ENCODE results near the gene ETF1. TPM values are rescaled to one million over a fixed set of nuclear protein-coding genes. Genes with fewer than 3 reads are reported as not detected.

Gene ETF1
- total and polyA plus RNA-seq, 9 of the 15 experiments (the other 6 are each of a cell fraction or from before 2014, with no cell fraction given), result 53.7 to 209 (median 164) TPM

DNA sequence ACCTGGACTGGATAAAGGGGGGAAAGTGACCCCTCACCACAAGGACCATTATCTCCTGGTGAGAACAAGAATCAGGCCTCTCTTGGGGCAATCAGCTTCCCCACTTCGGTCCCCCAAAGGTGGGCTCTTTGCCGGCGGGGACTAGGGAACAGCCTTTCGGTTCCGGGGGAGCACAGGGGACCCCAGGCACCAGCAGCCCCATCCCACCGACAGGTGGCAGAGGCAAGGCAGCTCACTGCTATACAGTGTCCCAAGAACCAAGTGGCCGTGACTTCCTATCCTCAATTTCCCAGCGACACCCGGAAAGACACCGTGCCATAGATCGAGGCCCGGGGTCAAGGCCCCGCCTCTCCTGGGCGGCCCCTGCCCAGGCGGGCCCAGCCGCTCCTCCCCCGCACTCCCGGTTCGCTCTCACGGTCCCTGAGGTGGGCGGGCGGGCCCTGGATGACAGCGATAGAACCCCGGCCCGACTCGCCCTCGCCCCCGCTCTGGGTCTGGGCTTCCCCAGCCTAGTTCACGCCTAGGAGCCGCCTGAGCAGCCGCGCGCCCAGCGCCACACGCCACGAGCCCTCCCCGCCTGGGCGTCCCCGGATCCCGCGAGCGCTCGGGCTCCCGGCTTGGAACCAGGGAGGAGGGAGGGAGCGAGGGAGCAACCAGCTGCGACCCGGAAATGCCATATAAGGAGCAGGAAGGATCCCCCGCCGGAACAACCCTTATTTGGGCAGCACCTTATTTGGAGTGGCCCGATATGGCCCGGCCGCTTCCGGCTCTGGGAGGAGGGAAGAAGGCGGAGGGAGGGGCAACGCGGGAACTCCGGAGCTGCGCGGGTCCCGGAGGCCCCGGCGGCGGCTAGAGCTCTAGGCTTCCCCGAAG is 78.4 kb downstream of the ETF1 start (continued):
- no peak for TF ChIP-seq DACH1 (IDR thresholded peaks at IDR 0.05; ENCODE audit: partially characterized antibody)
- TF ChIP-seq, protein P1, sequence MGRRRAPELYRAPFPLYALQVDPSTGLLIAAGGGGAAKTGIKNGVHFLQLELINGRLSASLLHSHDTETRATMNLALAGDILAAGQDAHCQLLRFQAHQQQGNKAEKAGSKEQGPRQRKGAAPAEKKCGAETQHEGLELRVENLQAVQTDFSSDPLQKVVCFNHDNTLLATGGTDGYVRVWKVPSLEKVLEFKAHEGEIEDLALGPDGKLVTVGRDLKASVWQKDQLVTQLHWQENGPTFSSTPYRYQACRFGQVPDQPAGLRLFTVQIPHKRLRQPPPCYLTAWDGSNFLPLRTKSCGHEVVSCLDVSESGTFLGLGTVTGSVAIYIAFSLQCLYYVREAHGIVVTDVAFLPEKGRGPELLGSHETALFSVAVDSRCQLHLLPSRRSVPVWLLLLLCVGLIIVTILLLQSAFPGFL (CRISPR knock-in tag; IDR thresholded peaks at IDR 0.05), result no peak
- TF ChIP-seq, protein P2, sequence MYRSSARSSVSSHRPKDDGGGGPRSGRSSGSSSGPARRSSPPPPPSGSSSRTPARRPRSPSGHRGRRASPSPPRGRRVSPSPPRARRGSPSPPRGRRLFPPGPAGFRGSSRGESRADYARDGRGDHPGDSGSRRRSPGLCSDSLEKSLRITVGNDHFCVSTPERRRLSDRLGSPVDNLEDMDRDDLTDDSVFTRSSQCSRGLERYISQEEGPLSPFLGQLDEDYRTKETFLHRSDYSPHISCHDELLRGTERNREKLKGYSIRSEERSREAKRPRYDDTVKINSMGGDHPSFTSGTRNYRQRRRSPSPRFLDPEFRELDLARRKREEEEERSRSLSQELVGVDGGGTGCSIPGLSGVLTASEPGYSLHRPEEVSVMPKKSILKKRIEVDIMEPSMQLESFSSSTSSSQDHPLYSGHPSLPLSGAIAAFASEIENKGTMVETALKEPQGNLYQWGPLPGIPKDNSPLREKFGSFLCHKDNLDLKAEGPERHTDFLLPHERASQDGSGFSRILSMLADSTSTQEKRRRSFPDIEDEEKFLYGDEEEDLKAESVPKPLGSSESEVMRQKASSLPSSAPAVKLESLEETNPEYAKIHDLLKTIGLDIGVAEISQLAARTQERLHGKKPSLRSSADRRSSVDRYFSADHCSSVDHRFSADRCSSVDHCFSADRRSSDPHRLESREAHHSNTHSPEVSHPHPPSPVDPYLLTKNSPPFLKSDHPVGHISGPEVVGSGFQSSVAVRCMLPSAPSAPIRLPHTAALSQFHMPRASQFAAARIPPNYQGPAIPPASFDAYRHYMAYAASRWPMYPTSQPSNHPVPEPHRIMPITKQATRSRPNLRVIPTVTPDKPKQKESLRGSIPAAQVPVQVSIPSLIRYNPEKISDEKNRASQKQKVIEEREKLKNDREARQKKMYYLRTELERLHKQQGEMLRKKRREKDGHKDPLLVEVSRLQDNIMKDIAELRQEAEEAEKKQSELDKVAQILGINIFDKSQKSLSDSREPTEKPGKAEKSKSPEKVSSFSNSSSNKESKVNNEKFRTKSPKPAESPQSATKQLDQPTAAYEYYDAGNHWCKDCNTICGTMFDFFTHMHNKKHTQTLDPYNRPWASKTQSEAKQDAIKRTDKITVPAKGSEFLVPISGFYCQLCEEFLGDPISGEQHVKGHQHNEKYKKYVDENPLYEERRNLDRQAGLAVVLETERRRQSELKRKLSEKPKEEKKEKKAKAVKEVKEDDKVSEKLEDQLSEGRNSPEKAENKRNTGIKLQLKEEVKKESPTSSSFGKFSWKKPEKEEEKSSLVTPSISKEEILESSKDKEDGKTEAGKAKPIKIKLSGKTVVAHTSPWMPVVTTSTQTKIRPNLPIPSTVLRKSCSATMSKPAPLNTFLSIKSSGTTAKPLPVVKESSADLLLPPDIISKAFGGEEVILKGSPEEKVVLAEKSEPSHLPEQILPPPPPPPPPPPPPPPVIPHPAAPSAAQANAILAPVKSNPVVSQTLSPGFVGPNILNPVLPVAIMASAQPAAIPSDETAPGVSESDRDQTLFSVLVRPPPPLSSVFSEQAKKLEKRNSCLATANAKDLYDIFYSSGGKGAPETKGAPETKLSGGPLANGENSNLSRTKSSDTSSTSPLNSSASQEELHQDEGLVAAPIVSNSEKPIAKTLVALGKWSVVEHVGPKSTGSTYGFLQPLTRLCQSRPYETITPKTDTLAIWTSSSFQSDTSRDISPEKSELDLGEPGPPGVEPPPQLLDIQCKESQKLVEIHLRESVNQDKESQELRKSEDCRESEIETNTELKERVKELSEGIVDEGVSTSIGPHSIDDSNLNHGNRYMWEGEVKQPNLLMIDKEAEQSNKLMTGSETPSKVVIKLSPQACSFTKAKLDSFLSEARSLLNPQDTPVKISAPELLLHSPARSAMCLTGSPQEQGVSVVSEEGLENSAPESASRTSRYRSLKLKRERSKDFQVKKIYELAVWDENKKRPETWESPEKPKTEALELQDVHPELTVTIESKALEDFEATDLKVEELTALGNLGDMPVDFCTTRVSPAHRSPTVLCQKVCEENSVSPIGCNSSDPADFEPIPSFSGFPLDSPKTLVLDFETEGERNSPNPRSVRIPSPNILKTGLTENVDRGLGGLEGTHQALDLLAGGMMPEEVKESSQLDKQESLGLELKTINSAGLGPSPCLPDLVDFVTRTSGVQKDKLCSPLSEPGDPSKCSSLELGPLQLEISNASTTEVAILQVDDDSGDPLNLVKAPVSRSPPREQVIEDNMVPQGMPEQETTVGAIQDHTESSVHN (IDR thresholded peaks at IDR 0.05; ENCODE audit: borderline replicate concordance in 1 of 2, low read depth in 1 of 2), result 0 out of 4 replicates have a peak, but pooled peaks of 1 of the 2 experiments have one; percentile 46
- TF ChIP-seq, protein P3, sequence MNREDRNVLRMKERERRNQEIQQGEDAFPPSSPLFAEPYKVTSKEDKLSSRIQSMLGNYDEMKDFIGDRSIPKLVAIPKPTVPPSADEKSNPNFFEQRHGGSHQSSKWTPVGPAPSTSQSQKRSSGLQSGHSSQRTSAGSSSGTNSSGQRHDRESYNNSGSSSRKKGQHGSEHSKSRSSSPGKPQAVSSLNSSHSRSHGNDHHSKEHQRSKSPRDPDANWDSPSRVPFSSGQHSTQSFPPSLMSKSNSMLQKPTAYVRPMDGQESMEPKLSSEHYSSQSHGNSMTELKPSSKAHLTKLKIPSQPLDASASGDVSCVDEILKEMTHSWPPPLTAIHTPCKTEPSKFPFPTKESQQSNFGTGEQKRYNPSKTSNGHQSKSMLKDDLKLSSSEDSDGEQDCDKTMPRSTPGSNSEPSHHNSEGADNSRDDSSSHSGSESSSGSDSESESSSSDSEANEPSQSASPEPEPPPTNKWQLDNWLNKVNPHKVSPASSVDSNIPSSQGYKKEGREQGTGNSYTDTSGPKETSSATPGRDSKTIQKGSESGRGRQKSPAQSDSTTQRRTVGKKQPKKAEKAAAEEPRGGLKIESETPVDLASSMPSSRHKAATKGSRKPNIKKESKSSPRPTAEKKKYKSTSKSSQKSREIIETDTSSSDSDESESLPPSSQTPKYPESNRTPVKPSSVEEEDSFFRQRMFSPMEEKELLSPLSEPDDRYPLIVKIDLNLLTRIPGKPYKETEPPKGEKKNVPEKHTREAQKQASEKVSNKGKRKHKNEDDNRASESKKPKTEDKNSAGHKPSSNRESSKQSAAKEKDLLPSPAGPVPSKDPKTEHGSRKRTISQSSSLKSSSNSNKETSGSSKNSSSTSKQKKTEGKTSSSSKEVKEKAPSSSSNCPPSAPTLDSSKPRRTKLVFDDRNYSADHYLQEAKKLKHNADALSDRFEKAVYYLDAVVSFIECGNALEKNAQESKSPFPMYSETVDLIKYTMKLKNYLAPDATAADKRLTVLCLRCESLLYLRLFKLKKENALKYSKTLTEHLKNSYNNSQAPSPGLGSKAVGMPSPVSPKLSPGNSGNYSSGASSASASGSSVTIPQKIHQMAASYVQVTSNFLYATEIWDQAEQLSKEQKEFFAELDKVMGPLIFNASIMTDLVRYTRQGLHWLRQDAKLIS (CRISPR knock-in tag; IDR thresholded peaks at IDR 0.05), result peak; percentile 85
- TF ChIP-seq, protein P4, sequence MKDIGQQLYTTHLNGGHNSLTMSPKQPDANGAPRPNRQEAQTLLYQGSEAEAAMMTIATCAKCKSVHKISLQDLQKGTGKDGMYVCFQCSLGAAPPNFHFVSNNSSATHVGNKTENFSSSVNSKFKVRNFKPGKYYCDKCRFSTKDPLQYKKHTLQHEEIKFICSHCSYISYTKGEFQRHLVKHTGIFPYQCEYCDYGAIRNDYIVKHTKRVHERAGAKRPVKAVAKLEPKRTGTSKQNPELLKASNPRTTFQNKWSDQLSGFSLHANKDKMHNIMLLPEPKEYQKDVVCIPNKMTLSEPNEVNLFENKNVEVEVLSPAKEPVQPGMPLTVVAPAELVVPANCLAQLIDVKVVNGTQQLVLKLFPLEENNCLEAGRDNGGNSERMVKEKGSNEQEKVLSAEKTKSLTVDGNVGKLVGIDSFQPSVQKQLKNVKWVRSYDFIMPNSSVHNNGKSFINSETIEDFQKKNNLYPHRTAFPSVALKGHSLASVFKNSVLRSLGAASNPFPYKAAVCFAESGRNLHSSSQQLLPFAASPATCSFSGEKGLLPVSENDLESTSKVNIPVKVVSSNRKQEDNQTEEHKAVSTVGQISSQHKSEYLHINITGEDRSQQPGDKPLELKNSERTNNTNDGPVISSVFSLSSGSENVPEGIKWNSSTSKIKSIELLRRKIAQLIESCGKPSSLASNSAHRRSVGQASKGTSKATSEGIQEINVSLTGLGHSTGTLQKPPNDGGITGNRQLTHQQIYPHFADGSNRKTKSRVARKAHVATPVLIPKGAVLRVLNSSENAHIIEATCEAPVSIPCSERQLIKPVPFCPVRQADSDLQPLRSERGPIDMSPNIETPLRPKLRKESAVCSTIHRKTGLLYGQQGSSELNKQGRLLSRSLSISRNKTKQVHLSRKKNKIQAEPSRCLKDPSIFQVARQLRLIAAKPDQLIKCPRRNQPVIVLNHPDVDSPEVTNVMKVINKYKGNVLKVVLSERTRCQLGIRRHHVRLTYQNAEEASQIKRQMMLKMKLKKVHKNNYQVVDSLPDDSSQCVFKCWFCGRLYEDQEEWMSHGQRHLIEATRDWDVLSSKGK (CRISPR knock-in tag; IDR thresholded peaks at IDR 0.05), result no peak
- TF ChIP-seq JUND (IDR thresholded peaks at IDR 0.05; ENCODE audit: borderline replicate concordance, low read depth, low read length), result peak; percentile 30; the same call in 1 of the 2 replicates
- no peak; the same call in 2 of the 3 replicates for TF ChIP-seq JUND (tag; IDR thresholded peaks at IDR 0.05; ENCODE audit: borderline replicate concordance, low read depth, low read length)
- no peak for TF ChIP-seq DNMT1 (IDR thresholded peaks at IDR 0.05)
